Endodermal cell (in vitro differentiated cells): Measurements from ENCODE around the gene GPR142. TPM values are rescaled to one million over a fixed set of nuclear protein-coding genes. Genes with fewer than 3 reads are reported as not detected.

Source experiments
- DNase-seq: peaks from one replicate; pipeline ENCODE4 v3.0.0-alpha.2; 2017
- H3K27ac ChIP-seq: 2 replicates; pipeline ENCODE4 v1.5.1; 2013; ENCODE audit warnings: mild to moderate bottlenecking, low read depth, low read length, moderate library complexity
- H3K27me3 ChIP-seq: 2 replicates; pipeline ENCODE4 v1.6.1; 2013; ENCODE audit warnings: mild to moderate bottlenecking, low read length, moderate library complexity; ENCODE audit not compliant: insufficient read depth, control insufficient read depth, poor library complexity, severe bottlenecking
- H3K36me3 ChIP-seq: 2 replicates; pipeline ENCODE4 v1.7.0; 2013; ENCODE audit warnings: mild to moderate bottlenecking, low read length, moderate library complexity; ENCODE audit not compliant: control insufficient read depth, insufficient read depth
- H3K4me1 ChIP-seq: one replicate; pipeline ENCODE4 v1.7.0; 2013; ENCODE audit warnings: low read length; ENCODE audit not compliant: control insufficient read depth, insufficient read depth
- H3K4me3 ChIP-seq: 2 replicates; pipeline ENCODE4 v1.5.1; 2013; ENCODE audit warnings: mild to moderate bottlenecking, low read length, moderate library complexity
- H3K9ac ChIP-seq: 2 replicates; pipeline ENCODE4 v1.6.1; 2013; ENCODE audit warnings: mild to moderate bottlenecking, low read length, moderate library complexity; ENCODE audit not compliant: poor library complexity, severe bottlenecking; ENCODE audit errors: extremely low read depth
- H3K9me3 ChIP-seq: 2 replicates; pipeline ENCODE4 v1.6.1; 2013; ENCODE audit warnings: mild to moderate bottlenecking, low read length, moderate library complexity; ENCODE audit not compliant: control insufficient read depth
- H3K27ac Mint-ChIP-seq: 2 replicates; pipeline ENCODE4 v1.8.0; 2020; ENCODE audit warnings: mixed read lengths
- H3K27me3 Mint-ChIP-seq: 2 replicates; pipeline ENCODE4 v1.8.0; 2021; ENCODE audit warnings: mild to moderate bottlenecking, mixed read lengths; ENCODE audit not compliant: insufficient read depth
- H3K36me3 Mint-ChIP-seq: 2 replicates; pipeline ENCODE4 v1.8.0; 2020; ENCODE audit warnings: low read depth, mixed read lengths
- H3K4me1 Mint-ChIP-seq: 2 replicates; pipeline ENCODE4 v1.8.0; 2020; ENCODE audit warnings: mixed read lengths
- H3K4me3 Mint-ChIP-seq: 2 replicates; pipeline ENCODE4 v1.8.0; 2020; ENCODE audit warnings: mild to moderate bottlenecking, moderate library complexity, mixed read lengths
- H3K9me3 Mint-ChIP-seq: 2 replicates; pipeline ENCODE4 v1.8.0; 2020; ENCODE audit warnings: mild to moderate bottlenecking, mixed read lengths
- CTCF ChIP-seq: fragments of 200-600 bp; sonication (generic); conservative IDR thresholded peaks from 2 replicates; pipeline ENCODE4 v1.5.0; 2021; ENCODE audit warnings: antibody characterized with exemption, mild to moderate bottlenecking
- WGBS, 2 experiments: methylation state at CpG; one replicate each; pipeline versions ENCODE4 v1.1.5 to v1.1.7; 2013; ENCODE audit warnings: missing lambda C conversion rate in 2 of 2, mixed read lengths in 1 of 2; ENCODE audit not compliant: insufficient coverage in 1 of 2, insufficient read length in 1 of 2; 5-methylcytosine and 5-hydroxymethylcytosine counted together
- total RNA-seq, 2 donors: library from RNA; stranded (reverse); fragmentation: NEBNext Ultra II Directional in 1 of 2; extraction: Animal tissue kit (Norgen Biotek cat#: 25700) in 1 of 2; gene quantifications; 2 replicates in 1 of 2; 3 replicates in 1 of 2; pipeline ENCODE4 v1.2.1, GENCODE V29; 2021

GPR142 gene
- total RNA-seq, 2 donors from 2014 or later: 0.29 to 0.92 TPM

DNA sequence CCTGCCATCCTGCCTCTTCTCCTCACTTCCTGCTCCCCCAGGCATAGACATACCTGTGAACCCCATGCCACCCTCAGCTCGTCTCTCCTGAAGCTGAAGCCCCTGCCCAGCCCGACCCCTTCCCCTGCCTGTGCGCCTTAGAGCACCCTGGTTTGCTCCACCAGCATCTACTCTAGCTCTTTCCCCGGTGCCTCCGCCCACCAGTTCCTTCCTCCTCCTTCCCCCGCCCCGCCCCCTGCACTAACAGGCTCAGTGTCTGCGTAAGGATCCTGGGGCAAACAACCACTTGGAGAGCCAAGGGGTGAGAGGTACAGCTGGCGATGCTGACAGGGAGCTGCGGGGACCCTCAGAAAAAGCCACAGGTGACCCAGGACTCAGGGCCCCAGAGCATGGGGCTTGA is 1.9 kb downstream of the GPR142 start:
- Histone ChIP-seq H3K9ac (no peak overlapping the region), H3K27me3 (no peaks in the 10 kb centered on the region), H3K9me3 (no peaks in the 10 kb centered on the region), H3K27ac (no peak overlapping the region), H3K4me3 (no peak overlapping the region), H3K4me1 (no peaks in the 10 kb centered on the region), H3K36me3 (no peaks in the 10 kb centered on the region)
- Mint-ChIP-seq H3K4me1 (peaks cover 4% of the 10 kb centered on the region), H3K9me3 (no peaks in the 10 kb centered on the region), H3K27me3 (peaks cover 16% of the 10 kb centered on the region), H3K4me3 (no peak overlapping the region), H3K27ac (no peak overlapping the region), H3K36me3 (no peaks in the 10 kb centered on the region)
- peak; percentile 90 for DNase-seq
- WGBS, 2 experiments: 51 to 60% methylated on average over 2 to 10 of the region's 10 CpGs
- TF ChIP-seq CTCF: no peak

- peaks cover 21% of the 10 kb centered on the region for H3K27me3 Mint-ChIP-seq
- WGBS, 2 experiments: 89 to 96% methylated on average over 14 to 17 of the region's 17 CpGs
Measured at GRCh38 chr17:74369665-74370490, 2.6 kb downstream of the GPR142 start.

GRCh38 chr17:74371653-74372147 is 4.4 kb downstream of the GPR142 start:
- no peak for TF ChIP-seq CTCF
- Mint-ChIP-seq H3K27me3 (peaks cover 32% of the 10 kb centered on the region), H3K36me3 (no peaks in the 10 kb centered on the region), H3K27ac (no peak overlapping the region), H3K9me3 (no peaks in the 10 kb centered on the region), H3K4me1 (peaks cover 4% of the 10 kb centered on the region), H3K4me3 (no peak overlapping the region)
- Histone ChIP-seq H3K27ac (no peak overlapping the region), H3K9me3 (no peaks in the 10 kb centered on the region), H3K36me3 (no peaks in the 10 kb centered on the region), H3K9ac (no peak overlapping the region), H3K4me1 (no peaks in the 10 kb centered on the region), H3K4me3 (no peak overlapping the region), H3K27me3 (no peaks in the 10 kb centered on the region)
- WGBS, 2 experiments: 94 to 95% methylated on average over 22 to 26 of the region's 26 CpGs
- DNase-seq: no peak

More at GRCh38 chr17:74369665-74370490, 2.6 kb downstream of the GPR142 start:
- Histone ChIP-seq H3K36me3 (no peaks in the 10 kb centered on the region), H3K9me3 (no peaks in the 10 kb centered on the region), H3K27ac (no peak overlapping the region), H3K9ac (no peak overlapping the region), H3K27me3 (no peaks in the 10 kb centered on the region), H3K4me3 (no peak overlapping the region), H3K4me1 (no peaks in the 10 kb centered on the region)
- no peak for DNase-seq
- Mint-ChIP-seq H3K36me3 (no peaks in the 10 kb centered on the region), H3K4me3 (no peak overlapping the region), H3K4me1 (peaks cover 4% of the 10 kb centered on the region), H3K27ac (no peak overlapping the region), H3K9me3 (no peaks in the 10 kb centered on the region)
- no peak for TF ChIP-seq CTCF
